Measurements from ENCODE around the gene POLE.

POLE gene

DNA sequence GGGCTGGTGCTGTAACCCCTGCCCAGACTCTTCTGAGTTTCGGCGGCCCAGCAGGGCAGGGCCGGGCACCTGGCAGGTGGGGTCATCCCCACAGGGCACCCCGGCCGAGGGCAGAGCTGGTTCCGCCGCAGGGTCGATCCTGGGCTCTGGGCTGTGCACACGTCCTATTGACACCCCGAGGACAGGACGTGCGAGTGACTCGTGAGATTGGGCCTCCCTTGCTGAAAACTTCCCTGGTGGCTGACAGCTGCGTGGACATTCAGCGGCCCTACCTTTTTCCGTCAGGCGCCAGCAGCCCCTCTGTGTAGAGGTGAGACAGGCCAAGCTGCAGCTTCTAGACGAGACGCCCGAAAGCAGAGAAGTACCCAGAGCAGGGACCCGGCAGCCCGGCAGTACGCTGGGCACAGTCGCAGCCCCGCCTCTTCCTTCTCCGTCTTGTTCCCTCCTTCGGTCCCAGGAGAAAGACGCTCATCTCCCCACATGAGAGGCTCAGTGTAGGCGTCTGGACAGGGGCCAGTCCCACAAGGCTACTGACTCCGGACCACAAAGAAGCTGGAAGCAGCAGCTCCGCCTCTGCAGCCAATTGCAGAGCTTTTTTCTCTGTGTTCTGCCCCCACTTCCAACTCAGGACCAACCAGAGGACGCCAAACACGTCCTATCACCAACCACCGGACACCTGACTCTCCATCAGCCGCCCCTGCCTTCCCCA, 76.9 kb downstream of the POLE start, which contains the start of gene LRCOL1:
Gene LRCOL1 (minus strand): TSS at position 532 of the 709 bp plus-strand sequence. CDS start 4,331 bp downstream, outside the sequence.
- in situ Hi-C loops (cut with HindIII; ENCODE audit: low sequenced_read_pairs): no loop called here
- peak; percentile 72 for DNase-seq (ENCODE audit: low read depth)
- TF ChIP-seq, protein P1, sequence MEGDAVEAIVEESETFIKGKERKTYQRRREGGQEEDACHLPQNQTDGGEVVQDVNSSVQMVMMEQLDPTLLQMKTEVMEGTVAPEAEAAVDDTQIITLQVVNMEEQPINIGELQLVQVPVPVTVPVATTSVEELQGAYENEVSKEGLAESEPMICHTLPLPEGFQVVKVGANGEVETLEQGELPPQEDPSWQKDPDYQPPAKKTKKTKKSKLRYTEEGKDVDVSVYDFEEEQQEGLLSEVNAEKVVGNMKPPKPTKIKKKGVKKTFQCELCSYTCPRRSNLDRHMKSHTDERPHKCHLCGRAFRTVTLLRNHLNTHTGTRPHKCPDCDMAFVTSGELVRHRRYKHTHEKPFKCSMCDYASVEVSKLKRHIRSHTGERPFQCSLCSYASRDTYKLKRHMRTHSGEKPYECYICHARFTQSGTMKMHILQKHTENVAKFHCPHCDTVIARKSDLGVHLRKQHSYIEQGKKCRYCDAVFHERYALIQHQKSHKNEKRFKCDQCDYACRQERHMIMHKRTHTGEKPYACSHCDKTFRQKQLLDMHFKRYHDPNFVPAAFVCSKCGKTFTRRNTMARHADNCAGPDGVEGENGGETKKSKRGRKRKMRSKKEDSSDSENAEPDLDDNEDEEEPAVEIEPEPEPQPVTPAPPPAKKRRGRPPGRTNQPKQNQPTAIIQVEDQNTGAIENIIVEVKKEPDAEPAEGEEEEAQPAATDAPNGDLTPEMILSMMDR (IDR thresholded peaks at IDR 0.05; ENCODE audit: low read depth, low read length, missing control alignments): no peak
- peak within 1 kb of the TSS; percentile 27 for H3K4me3 ChIP-seq (ENCODE audit: low read depth, low read length)

DNA sequence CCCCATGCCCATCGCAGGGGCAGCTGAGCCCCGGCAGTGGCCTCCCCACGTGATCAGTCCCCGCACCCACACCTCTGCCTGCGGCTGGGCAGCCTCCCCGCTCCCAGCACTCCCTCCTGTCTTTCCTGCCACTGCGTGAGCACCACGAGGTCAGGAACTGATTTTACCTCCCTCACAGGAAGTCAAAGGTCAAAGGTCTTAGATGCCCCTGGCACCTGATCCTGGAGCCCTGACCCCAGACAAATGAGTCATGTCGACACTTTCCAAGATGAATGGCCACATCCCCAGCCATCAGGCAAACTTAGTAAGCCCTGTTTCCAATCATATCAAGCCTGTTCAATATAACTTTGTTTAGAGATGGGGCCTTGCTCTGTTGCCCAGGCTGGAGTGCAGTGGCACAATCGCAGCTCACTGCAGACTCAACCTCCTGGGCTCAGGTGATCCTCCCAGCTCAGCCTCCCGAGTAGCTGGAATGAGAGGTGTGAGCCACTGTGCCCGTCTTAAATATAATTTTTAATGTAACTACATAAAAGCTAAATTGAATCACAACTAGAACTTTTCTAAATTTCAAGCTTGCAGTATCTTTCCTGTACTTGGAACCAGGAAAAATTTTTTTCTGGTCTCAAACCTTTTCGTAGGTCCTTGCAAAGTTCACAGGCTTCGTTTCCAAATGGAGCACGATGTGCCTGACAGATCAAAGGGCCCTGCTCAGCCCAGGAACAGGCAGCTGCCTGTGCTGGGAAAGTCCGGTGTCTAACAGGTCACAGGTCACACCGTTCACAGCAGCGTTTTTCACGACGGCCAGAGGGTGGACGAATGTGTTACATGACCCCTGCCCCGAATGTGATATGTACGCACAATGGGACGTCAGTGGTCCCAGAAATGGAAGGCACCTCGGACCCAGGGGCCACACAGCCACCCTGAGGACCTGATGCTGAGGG, 78.6 kb downstream of the POLE start:
- H3K4me3 ChIP-seq (ENCODE audit: low read depth, low read length): no peak overlapping the region
- DNase-seq (ENCODE audit: low read depth): no peak
- TF ChIP-seq, protein P1 (IDR thresholded peaks at IDR 0.05; ENCODE audit: low read depth, low read length, missing control alignments): no peak
- in situ Hi-C loops (cut with HindIII; ENCODE audit: low sequenced_read_pairs): no loop called here

DNA sequence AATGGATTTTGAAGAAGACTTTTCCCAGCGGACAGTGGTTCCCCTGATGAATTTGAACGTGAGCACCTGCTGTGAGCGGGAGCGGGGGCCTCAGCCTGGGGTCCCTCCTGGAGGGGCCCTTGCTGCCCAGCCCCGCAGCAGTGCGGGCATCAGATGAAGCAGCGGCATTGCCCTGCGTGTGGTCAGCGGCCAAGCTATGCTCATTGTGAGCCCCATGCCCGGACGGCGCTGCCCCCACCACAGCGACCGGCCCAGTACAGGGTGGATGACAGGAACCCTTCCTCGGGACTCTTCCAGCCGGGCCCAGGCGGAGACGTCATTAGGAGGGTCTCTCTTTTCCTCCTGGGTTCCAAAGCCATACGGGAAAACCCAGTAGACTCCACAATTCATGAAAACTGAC, 80.2 kb downstream of the POLE start:
- TF ChIP-seq, protein P1 (IDR thresholded peaks at IDR 0.05; ENCODE audit: low read depth, low read length, missing control alignments): no peak
- no peak overlapping the region for H3K4me3 ChIP-seq (ENCODE audit: low read depth, low read length)
- DNase-seq (ENCODE audit: low read depth): no peak
- in situ Hi-C loops (cut with HindIII; ENCODE audit: low sequenced_read_pairs): no loop called here

DNA sequence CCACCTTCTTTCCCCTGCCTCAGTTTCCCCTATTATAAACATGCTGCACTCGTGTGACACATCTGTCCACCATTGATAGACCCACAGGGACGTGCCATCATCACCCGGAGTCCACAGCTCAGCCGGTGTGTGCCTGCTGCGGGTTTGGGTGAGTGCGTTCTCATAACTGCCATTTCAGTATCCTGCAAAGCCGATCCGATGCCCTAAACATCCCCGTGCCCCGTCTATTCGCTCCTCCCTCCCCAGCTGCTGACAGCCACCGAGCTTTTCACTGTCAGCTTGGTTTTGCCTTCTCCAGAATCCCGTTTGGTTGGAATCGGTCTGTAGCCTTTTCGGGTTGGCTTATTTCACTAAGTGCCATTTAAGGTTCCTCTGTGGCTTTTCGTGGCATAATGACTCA, 80.7 kb downstream of the POLE start:
- DNase-seq (ENCODE audit: low read depth): no peak
- in situ Hi-C loops (cut with HindIII; ENCODE audit: low sequenced_read_pairs): no loop called here
- TF ChIP-seq, protein P1 (IDR thresholded peaks at IDR 0.05; ENCODE audit: low read depth, low read length, missing control alignments): no peak
- no peak overlapping the region for H3K4me3 ChIP-seq (ENCODE audit: low read depth, low read length)

DNA sequence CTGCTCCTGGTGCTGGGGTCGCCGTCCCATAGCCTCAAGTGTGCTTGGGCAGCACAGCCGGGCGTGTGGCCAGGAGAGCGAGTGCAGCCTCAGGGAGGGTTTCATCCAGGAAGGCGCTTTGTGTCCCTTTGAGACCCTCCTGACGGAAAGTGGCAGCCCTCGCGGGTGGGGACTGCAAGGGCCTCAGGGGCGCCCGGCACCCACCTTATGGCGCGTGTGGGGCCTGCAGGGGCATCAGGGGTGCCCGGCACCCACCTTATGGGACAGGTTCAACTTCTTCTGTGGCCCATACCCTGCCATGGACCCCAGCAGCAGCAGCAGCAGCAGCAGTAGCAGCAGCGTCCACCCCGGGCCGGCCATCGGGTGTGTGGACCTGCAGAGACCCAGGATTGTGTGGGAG, 81.2 kb downstream of the POLE start:
- no peak overlapping the region for H3K4me3 ChIP-seq (ENCODE audit: low read depth, low read length)
- TF ChIP-seq, protein P1 (IDR thresholded peaks at IDR 0.05; ENCODE audit: low read depth, low read length, missing control alignments): no peak
- in situ Hi-C loops (cut with HindIII; ENCODE audit: low sequenced_read_pairs): no loop called here
- no peak for DNase-seq (ENCODE audit: low read depth)

DNA sequence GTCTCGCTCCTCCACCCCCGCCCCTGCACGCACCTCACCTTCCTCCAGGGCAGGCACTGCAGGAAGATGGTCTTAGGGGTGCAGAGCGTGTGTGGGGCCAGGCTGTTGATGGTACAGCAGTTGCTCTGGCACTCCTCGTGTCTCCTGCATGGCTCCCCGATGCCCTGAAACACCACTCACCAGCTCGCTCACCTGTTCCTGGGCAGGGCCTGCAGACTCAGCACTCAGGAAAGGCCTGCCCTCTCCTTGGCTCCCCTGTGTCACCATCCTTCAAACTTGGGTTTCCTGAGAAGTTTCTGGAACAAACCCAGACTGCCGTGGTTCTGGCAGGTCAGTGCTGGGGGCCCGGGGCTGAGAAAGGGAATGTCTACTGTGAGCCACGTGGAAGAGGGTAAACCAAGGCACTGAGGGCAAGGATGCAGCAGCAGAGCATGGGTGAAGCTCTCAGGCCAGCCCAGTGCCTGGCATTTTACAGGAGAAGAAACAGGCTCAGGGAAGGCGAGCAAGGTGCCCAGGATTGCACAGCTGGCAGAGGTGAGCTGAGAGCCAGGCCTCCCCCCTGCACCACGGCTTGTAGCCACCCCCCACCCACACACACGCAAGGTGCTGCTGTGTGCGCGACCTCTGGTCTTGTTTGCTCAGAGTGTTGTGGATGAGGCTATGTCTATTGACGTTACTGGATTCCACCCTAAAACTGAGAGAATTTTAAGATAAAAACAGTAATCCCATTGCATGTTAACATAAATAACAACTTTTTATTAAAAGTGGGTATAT, 82.3 kb downstream of the POLE start:
- in situ Hi-C loops (cut with HindIII; ENCODE audit: low sequenced_read_pairs): no loop called here
- H3K4me3 ChIP-seq (ENCODE audit: low read depth, low read length): no peak overlapping the region
- no peak for DNase-seq (ENCODE audit: low read depth)
- TF ChIP-seq, protein P1 (IDR thresholded peaks at IDR 0.05; ENCODE audit: low read depth, low read length, missing control alignments): no peak
